ENCODE data around the gene KDM4B. TPM values are rescaled to one million over a fixed set of nuclear protein-coding genes. Genes with fewer than 3 reads are reported as not detected.

The KDM4B gene
- total RNA-seq, 2 donors from 2014 or later: 27.8 to 38.5 TPM

GRCh38 chr19:5141129-5141849, 172.4 kb downstream of the KDM4B start:
- H3K4me3 Mint-ChIP-seq: no peak overlapping the region
- no peaks in the 10 kb centered on the region for H3K27me3 Mint-ChIP-seq (ENCODE audit: insufficient read depth)
- H3K9me3 Mint-ChIP-seq: no peaks in the 10 kb centered on the region
- TF ChIP-seq, protein P1, sequence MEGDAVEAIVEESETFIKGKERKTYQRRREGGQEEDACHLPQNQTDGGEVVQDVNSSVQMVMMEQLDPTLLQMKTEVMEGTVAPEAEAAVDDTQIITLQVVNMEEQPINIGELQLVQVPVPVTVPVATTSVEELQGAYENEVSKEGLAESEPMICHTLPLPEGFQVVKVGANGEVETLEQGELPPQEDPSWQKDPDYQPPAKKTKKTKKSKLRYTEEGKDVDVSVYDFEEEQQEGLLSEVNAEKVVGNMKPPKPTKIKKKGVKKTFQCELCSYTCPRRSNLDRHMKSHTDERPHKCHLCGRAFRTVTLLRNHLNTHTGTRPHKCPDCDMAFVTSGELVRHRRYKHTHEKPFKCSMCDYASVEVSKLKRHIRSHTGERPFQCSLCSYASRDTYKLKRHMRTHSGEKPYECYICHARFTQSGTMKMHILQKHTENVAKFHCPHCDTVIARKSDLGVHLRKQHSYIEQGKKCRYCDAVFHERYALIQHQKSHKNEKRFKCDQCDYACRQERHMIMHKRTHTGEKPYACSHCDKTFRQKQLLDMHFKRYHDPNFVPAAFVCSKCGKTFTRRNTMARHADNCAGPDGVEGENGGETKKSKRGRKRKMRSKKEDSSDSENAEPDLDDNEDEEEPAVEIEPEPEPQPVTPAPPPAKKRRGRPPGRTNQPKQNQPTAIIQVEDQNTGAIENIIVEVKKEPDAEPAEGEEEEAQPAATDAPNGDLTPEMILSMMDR (conservative IDR thresholded peaks at IDR 0.05): no peak
- H3K9ac ChIP-seq (ENCODE audit: extremely low read depth, low read length, poor library complexity, severe bottlenecking): no peak overlapping the region
- H3K4me1 Mint-ChIP-seq: no peaks in the 10 kb centered on the region
- peaks cover 35% of the 10 kb centered on the region for H3K36me3 Mint-ChIP-seq (ENCODE audit: low read depth)
- 93 to 97% methylated on average over 28 to 37 of the region's 37 CpGs for WGBS, 2 experiments (ENCODE audit: insufficient coverage in 1 of 2, insufficient read length in 1 of 2)
- no peak overlapping the region for H3K27ac ChIP-seq (ENCODE audit: low read depth, low read length)
- H3K4me1 ChIP-seq (ENCODE audit: control insufficient read depth, insufficient read depth, low read length): no peaks in the 10 kb centered on the region
- no peak overlapping the region for H3K27ac Mint-ChIP-seq
- H3K36me3 ChIP-seq (ENCODE audit: control insufficient read depth, insufficient read depth, low read length): peaks cover 20% of the 10 kb centered on the region
- no peak overlapping the region for H3K4me3 ChIP-seq (ENCODE audit: low read length)
- H3K27me3 ChIP-seq (ENCODE audit: control insufficient read depth, insufficient read depth, low read length, poor library complexity, severe bottlenecking): no peaks in the 10 kb centered on the region
- no peaks in the 10 kb centered on the region for H3K9me3 ChIP-seq (ENCODE audit: control insufficient read depth, low read length)
- DNase-seq: no peak

GRCh38 chr19:5141850-5142724, 173.2 kb downstream of the KDM4B start:
- 93 to 95% methylated on average over 28 to 36 of the region's 36 CpGs for WGBS, 2 experiments (ENCODE audit: insufficient coverage in 1 of 2, insufficient read length in 1 of 2)
- TF ChIP-seq, protein P1 (conservative IDR thresholded peaks at IDR 0.05): no peak
- DNase-seq: no peak

GRCh38 chr19:5142725-5143097, 173.8 kb downstream of the KDM4B start:
- Histone ChIP-seq H3K27me3 (ENCODE audit: control insufficient read depth, insufficient read depth, low read length, poor library complexity, severe bottlenecking) (no peaks in the 10 kb centered on the region), H3K9me3 (ENCODE audit: control insufficient read depth, low read length) (no peaks in the 10 kb centered on the region), H3K4me1 (ENCODE audit: control insufficient read depth, insufficient read depth, low read length) (no peaks in the 10 kb centered on the region), H3K9ac (ENCODE audit: extremely low read depth, low read length, poor library complexity, severe bottlenecking) (no peak overlapping the region), H3K36me3 (ENCODE audit: control insufficient read depth, insufficient read depth, low read length) (peaks cover 22% of the 10 kb centered on the region), H3K27ac (ENCODE audit: low read depth, low read length) (no peak overlapping the region), H3K4me3 (ENCODE audit: low read length) (no peak overlapping the region)
- Mint-ChIP-seq H3K4me3 (no peak overlapping the region), H3K27me3 (ENCODE audit: insufficient read depth) (no peaks in the 10 kb centered on the region), H3K4me1 (no peaks in the 10 kb centered on the region), H3K27ac (no peak overlapping the region), H3K9me3 (no peaks in the 10 kb centered on the region), H3K36me3 (ENCODE audit: low read depth) (peaks cover 42% of the 10 kb centered on the region)
- TF ChIP-seq, protein P1 (conservative IDR thresholded peaks at IDR 0.05): no peak
- WGBS, 2 experiments (ENCODE audit: insufficient coverage in 1 of 2, insufficient read length in 1 of 2): 92 to 96% methylated on average over 20 to 22 of the region's 22 CpGs
- no peak for DNase-seq

More at GRCh38 chr19:5141850-5142724, 173.2 kb downstream of the KDM4B start:
- H3K36me3 ChIP-seq (ENCODE audit: control insufficient read depth, insufficient read depth, low read length): peaks cover 22% of the 10 kb centered on the region
- H3K9ac ChIP-seq (ENCODE audit: extremely low read depth, low read length, poor library complexity, severe bottlenecking): no peak overlapping the region
- H3K27ac ChIP-seq (ENCODE audit: low read depth, low read length): no peak overlapping the region
- H3K27me3 ChIP-seq (ENCODE audit: control insufficient read depth, insufficient read depth, low read length, poor library complexity, severe bottlenecking): no peaks in the 10 kb centered on the region
- Mint-ChIP-seq H3K36me3 (ENCODE audit: low read depth) (peaks cover 38% of the 10 kb centered on the region), H3K9me3 (no peaks in the 10 kb centered on the region), H3K27me3 (ENCODE audit: insufficient read depth) (no peaks in the 10 kb centered on the region), H3K27ac (no peak overlapping the region), H3K4me1 (no peaks in the 10 kb centered on the region), H3K4me3 (no peak overlapping the region)
- H3K4me1 ChIP-seq (ENCODE audit: control insufficient read depth, insufficient read depth, low read length): no peaks in the 10 kb centered on the region
- no peaks in the 10 kb centered on the region for H3K9me3 ChIP-seq (ENCODE audit: control insufficient read depth, low read length)
- no peak overlapping the region for H3K4me3 ChIP-seq (ENCODE audit: low read length)
